NCI-H774 (cell line): Measurements from ENCODE around the gene MAP2K3.

ENCODE experiments used
- DNase-seq: peaks from one replicate; lab custom pipeline; 2025; lab: John Stamatoyannopoulos, UW

The MAP2K3 gene

DNA sequence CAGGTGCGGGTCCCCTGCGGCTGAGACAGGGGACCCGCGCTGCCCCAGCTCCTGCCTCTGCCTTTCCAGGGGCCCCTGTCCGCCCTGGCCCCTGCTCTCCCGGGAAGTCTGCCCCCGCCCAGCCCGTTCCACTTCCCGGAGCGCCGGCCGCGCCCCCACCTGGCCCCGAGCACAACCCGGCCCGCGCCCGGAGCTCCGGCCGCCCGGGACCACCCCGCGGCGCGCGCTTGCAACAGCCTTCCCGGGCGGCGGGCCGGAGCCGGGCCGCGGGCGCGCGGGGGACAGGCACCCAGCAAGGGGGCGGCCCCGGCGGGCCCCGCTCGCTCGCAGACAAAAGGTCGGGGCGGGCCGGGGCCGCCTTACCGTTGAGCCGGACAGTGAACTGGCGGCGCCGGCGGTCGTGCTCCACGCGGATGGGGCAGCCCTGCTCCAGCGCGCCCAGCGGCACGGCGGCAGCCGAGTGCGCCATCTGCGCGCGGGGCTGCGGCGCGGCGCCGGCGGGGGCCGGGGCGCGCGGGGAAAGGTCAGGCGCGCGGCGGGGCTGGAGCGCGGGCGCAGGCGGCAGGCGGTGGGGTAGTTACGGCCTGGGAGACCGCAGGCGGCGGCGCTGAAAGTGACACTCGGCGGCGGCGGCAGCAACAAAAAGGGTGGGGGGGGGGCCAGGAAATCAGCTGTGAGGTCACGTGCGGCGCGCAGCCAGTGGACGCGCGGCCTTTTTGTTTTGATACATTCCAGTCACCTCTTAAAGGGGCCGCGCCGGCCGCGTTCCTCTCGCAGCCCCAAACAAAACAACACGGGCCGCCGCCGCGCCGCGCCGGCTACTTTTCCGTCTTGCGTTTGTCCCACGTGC lies 31.5 kb upstream of the MAP2K3 start, which contains the start of gene NATD1:
NATD1 (minus strand) TSS at position 615 of the 850 bp plus-strand sequence; CDS start at position 469, 146 bp downstream.
- no peak for DNase-seq

GRCh38 chr17:21253646-21254441 lies 30.7 kb upstream of the MAP2K3 start:
- no peak for DNase-seq

- DNase-seq: no peak
These were observed 25.9 kb upstream of the MAP2K3 start for GRCh38 chr17:21258593-21258992.

DNA sequence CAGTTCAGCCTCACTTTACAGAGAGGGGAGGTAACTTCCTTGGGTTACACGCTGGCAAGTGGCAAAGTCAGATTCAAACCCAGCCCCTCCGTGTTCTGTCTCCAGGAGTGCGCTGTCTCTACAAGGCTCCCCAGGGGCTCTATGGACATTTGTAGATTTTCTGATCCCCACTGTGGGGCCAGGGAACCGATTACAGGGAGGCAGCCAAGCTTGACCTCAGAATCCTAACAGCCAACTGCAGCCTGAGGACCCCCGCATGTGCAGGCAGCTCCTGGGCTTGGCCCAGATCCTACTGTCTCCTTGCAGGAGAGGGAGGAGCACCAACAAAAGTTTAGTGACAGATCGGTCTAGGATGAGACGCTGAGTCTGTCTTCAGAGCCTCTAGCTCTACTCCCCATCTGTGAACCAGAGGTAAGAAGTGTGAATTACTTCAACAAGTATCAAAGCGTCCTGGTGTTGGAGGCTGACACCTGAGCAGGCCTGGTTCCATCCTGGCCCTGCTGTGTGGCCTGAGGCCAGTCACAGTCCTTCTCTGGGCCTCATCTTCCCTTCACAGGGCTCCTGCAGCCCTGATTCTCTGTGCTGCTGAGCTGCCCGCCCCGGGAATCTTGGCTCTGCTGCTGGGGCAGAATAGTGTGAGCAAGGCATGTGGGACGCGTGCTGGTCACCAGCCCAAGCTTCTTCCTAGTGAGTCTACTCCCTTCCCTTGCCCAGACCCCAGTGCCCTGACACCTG lies 22.1 kb upstream of the MAP2K3 start:
- DNase-seq: no peak

DNA sequence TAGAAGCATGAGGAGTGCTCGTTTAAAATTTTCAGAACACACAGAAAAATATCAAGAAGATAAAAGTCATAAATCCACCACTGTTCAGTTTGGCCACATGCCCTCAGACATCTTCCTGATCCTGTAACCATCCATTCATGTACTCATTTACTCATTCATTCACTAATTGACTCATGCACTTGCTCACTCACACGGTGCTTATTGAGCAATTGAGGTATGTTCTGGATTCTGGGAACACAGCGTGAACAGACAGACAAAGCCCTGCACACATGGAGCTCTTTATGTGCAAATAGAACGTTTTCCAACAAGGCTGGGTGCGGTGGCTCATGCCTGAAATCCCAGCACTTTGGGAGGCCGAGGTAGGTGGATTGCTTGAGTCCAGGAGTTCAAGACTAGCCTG lies 21.1 kb upstream of the MAP2K3 start:
- DNase-seq: no peak

DNA sequence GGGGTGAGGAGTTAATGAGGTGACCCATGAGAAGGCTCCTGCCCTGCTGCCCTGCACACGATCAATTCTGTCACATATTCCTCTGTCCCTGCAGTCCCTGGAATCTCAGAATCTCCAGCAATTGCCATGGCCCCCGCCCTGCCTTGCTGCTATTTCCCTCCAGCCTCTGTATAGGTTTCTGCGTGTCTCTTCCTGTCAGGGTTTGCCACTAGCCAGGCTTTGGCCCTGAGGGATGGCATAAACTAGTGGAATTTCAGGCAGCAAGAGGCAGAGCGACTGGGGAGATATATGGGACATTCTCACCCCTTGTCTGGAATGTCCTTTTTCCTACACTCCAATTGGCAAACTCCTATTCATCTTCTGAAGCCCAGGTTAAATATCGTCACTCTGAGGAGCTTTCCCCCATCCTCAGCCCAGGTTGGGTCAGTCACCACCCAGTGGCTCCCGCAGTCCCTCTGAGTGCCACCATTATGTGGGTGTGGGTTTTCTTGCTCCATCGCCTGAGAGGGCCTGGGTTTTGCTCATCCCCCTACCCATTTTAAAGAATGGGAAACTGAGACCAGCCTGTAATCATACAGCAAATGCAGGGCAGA lies 15.8 kb upstream of the MAP2K3 start:
- DNase-seq: no peak

GRCh38 chr17:21269394-21269793 lies 15.1 kb upstream of the MAP2K3 start:
- DNase-seq: no peak

GRCh38 chr17:21271454-21272183 lies 12.9 kb upstream of the MAP2K3 start:
- no peak for DNase-seq

DNA sequence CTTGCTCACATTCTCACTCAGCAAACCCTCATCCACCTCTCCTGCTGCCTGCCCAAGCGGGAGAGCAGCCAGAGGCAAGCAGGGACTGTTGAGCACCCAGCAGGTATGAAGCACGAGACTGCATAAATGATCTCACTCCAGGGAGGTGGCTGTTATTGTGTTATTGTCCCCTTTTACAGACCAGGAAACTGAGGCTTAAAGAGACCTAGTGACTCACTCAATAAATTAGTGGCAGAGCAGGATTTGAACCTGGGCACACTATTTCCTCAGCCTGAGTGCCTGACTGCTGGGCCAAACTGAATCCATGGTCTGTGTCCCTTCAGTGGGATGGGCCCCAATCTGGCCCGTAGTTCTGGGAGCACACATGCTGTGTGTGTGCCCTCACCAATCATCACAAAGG lies 12.3 kb upstream of the MAP2K3 start:
- DNase-seq: no peak

DNA sequence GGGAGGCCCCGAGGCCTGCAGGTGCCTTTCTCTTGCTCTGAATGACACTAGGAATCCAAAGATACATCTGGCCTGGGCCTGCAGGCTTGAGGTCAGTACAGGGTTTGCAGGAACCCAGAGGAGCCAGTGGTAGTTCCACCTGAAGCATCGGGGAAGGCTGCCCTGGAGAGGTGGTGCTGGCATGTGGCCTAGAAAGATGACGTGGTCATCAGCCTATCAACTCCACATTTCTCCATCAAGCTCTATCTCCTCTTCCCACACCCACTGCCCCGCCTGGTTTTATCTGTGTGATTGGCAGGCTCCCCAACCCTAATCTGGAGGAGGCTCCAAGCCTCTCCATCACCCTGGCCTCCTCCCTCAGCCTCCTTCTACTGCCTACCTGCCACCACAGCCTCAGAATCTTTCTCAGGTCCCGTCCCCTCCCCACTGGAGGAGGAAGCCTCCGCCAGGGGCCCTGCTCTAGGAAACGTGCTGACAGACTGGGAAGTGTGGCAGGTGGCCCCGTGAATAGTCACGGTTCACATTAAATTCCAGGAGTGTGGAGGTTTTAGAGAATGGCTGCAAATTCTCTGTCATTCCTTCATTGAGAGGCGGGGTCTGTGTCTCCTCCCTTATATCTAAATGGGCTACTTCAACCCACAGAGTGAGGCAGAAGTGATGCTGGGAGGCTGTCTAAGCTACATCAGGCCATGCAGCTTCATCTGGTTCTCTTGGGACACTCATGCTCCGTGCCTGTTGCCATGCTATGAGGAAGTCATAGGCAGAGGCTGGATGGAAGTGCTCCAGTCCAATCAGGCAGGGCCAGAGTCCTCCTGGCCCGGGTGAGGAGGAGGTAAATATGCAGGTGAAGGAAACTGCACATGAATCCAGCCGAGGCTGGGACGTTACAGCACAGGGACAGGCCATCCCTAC lies 11.4 kb upstream of the MAP2K3 start:
- DNase-seq: no peak

DNA sequence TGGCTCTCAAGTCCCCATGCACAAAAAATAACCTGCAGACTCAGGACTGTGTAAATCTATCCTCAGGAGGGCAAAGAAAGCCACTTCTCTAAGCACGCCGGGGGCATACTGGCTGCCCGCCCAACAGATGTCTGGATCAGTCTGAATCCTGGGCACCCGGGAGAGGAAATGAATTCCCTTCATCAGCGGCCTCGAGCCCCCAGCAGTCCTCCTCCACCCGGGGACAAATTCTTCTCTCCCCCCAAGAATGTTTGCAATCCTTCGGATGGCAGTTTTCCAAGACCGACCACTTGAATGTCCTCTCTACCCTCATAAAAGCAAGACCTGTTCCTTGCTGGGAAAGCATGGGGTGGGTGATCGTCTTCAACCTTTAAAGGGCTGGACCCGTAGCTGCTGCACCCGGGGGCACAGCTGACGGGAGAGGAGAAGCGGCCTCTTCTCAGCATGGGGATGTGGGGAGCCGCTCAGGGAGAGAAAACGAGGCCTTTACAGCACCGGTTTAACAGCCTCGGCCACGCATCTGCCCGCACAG lies 9.4 kb upstream of the MAP2K3 start:
- no peak for DNase-seq

DNA sequence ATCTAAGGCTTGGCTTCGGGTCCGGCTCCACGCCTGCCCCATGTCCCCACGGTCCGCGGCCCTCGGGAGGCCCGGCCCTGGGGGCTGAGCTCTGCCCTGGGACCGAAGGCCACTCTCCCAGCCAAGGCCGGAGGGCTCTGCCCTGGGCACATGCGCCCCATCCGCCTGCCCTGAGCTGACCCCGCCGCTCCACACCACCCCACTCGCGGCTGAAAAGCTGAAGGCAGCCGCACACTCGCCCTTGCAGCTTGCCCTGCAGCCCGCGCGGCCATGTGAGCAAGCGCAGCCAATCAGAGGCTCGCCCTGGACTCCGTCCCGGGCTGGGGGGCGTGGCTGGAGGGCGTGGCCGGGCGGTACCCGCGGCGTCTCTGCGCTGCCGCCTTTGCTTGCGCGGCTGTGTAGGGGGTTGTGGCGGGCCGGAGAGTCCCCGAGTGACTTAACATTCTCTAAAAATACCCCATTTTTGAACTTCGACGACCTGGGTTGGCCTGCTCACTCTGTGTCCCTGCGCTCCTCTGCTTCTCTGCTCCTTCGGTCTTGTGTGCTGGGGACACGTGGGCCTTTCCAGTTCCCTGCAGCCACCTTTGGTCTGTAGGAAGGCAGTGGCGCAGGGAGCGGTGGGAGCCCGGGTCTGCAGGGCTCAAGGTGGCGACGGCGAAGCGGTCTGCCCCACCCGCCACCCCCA lies 8.8 kb upstream of the MAP2K3 start:
- no peak for DNase-seq

DNA sequence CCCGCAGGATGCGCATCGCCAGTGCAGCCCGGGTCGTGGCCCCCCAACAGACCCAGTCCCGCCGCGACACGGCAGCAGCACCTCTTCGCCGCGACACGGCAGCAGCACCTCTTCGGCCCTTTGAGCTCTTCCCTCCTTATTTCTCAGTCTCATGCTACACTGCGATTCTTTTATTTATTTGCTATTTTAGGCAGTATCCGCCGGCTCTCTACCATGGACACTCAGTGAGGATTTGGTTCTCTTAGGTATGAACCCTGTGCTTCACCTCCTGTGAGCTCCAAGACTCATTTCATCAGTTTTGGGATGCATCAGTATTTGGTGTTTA lies 8.3 kb upstream of the MAP2K3 start:
- DNase-seq: no peak

- no peak for DNase-seq
These were observed 7.2 kb upstream of the MAP2K3 start for GRCh38 chr17:21277332-21277731.

- no peak for DNase-seq
These were observed 5.9 kb upstream of the MAP2K3 start for GRCh38 chr17:21278450-21279197.

DNA sequence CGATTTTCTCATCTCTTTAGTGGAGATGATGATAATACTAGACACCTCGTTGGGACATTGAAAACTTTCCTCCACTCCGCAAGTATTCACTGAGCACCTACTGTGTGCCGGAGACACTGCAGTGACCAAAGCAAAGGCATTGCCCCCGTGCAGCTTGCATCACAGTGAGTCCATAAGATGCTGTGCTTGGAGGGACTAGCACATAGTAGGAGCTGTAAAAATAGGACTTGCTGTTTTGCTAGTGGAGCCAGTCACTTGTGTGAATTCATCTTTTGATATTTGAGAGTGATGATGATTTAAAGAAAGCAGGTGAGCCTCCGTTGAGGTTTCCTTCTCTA lies 5.3 kb upstream of the MAP2K3 start:
- DNase-seq: no peak

DNA sequence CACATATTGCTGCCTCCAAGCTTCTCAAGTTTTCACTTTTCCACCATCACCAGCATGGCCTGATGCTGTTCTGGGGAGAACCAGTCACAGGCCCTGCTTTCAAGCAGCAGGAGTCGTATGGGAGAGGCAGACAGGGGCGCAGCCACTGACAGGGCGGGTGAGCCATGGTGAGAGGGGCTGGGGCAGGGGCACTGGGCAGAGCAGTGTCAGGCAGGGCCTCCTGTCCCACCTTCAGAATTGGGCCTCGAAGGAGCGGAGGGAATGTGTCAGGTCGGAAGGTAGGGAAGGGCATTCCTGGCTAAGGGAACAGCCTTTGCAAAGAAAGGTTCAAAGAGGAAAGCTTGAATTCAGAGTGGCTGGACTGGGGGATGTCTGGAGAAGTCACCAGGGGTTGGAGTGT lies 4.9 kb upstream of the MAP2K3 start:
- DNase-seq: no peak

DNA sequence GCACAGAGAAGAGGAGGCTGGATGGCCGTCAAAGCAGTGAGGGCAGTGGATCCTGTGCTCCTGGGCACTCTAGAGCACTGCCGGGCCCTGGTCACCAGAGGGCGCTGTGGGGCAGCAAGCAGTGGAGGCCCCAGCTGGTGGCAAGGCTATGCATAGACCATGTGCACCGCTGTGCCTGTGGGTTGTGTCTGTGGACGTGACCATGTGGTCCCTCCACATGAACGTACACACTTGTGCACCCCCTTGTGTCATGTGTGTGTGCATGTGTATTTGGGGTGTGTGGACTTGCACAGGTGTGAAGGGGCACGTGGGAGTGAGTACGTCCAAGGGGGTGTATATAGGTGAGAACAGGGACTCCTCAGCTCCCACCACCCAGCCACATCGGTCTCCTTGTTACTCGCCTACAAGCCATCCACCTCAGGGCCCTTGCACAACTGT lies 4.4 kb upstream of the MAP2K3 start:
- DNase-seq: no peak

- no peak for DNase-seq
These were observed 2.3 kb upstream of the MAP2K3 start for GRCh38 chr17:21282231-21282630.
